Gastroesophageal sphincter (tissue), 3 donors: ENCODE measurements around the gene DIPK1A.

ENCODE experiments used
- CTCF ChIP-seq, 4 experiments: fragments of 200-600 bp in 2 of 4; fragments of 450-650 bp in 2 of 4; sonication (generic) in 1 of 4; IDR thresholded peaks; one replicate each; pipeline ENCODE4 v1.5.1; 2017 to 2019; ENCODE audit warnings: antibody characterized with exemption in 4 of 4, mild to moderate bottlenecking in 2 of 4, moderate library complexity in 2 of 4
- EP300 ChIP-seq: sonication (generic); formaldehyde crosslinking; IDR thresholded peaks from one replicate; pipeline ENCODE4 v1.6.1; 2017; ENCODE audit warnings: antibody characterized with exemption, mild to moderate bottlenecking
- POLR2A ChIP-seq, 2 donors: fragments of 450-650 bp; IDR thresholded peaks; one replicate each; pipeline ENCODE4 v1.6.1; 2017; ENCODE audit warnings: antibody characterized with exemption in 2 of 2, mild to moderate bottlenecking in 2 of 2, moderate library complexity in 1 of 2
- POLR2AphosphoS5 ChIP-seq: sonication (generic); formaldehyde crosslinking; IDR thresholded peaks from one replicate; pipeline ENCODE4 v1.6.1; 2017; ENCODE audit warnings: antibody characterized with exemption

GRCh38 chr1:92851729-92852128 lies 109.5 kb downstream of the DIPK1A start:
- TF ChIP-seq CTCF (IDR thresholded peaks at IDR 0.05), result no peak
- TF ChIP-seq POLR2A (IDR thresholded peaks at IDR 0.05), result no peak
- no peak for TF ChIP-seq EP300
- no peak for TF ChIP-seq POLR2AphosphoS5
